Measurements from ENCODE around the gene ABCG1. TPM values are rescaled to one million over a fixed set of nuclear protein-coding genes. Genes with fewer than 3 reads are reported as not detected.

The ABCG1 gene
- total RNA-seq: 1 to 10 TPM; 3.3 to 9.8 (median 4.8) TPM
- long read RNA-seq: 0 reads

GRCh38 chr21:42218836-42219605 lies at the start of gene ABCG1:
Gene ABCG1, plus strand, starts transcription at chr21:42219140. Its CDS starts 123 bp downstream, at chr21:42219263.
- peak within 1 kb of the TSS; percentile 55 to 73 (median 68) for H3K27ac ChIP-seq
- peak within 1 kb of the TSS; percentile 49 to 56 (median 53) for H3K4me3 ChIP-seq
- intact Hi-C loops (cut with DNase I): no loop called here
- ATAC-seq: peak; percentile 57 to 76 (median 73)
- H3K27me3 ChIP-seq: no peaks in the 10 kb centered on the region
- H3K36me3 ChIP-seq: no peaks in the 10 kb centered on the region
- TF ChIP-seq POLR2A (IDR thresholded peaks at IDR 0.05): peak; percentile 72
- TF ChIP-seq, protein P1, sequence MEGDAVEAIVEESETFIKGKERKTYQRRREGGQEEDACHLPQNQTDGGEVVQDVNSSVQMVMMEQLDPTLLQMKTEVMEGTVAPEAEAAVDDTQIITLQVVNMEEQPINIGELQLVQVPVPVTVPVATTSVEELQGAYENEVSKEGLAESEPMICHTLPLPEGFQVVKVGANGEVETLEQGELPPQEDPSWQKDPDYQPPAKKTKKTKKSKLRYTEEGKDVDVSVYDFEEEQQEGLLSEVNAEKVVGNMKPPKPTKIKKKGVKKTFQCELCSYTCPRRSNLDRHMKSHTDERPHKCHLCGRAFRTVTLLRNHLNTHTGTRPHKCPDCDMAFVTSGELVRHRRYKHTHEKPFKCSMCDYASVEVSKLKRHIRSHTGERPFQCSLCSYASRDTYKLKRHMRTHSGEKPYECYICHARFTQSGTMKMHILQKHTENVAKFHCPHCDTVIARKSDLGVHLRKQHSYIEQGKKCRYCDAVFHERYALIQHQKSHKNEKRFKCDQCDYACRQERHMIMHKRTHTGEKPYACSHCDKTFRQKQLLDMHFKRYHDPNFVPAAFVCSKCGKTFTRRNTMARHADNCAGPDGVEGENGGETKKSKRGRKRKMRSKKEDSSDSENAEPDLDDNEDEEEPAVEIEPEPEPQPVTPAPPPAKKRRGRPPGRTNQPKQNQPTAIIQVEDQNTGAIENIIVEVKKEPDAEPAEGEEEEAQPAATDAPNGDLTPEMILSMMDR (IDR thresholded peaks at IDR 0.05): no peak
- H3K4me1 ChIP-seq: peaks cover 0 to 20% (median 0%) of the 10 kb centered on the region in 4 donors
- H3K9me3 ChIP-seq: no peaks in the 10 kb centered on the region
- peak in 2 of 3 donors; percentile 69 to 74 for DNase-seq
- 0% methylated on average over 10 of the region's 83 CpGs for WGBS (ENCODE audit: insufficient coverage, low coverage, low lambda C conversion rate, missing lambda C conversion rate)

GRCh38 chr21:42169758-42170157 lies 49.2 kb upstream of the ABCG1 start:
- H3K27ac ChIP-seq: no peak overlapping the region
- intact Hi-C loops (cut with DNase I): no loop called here

DNA sequence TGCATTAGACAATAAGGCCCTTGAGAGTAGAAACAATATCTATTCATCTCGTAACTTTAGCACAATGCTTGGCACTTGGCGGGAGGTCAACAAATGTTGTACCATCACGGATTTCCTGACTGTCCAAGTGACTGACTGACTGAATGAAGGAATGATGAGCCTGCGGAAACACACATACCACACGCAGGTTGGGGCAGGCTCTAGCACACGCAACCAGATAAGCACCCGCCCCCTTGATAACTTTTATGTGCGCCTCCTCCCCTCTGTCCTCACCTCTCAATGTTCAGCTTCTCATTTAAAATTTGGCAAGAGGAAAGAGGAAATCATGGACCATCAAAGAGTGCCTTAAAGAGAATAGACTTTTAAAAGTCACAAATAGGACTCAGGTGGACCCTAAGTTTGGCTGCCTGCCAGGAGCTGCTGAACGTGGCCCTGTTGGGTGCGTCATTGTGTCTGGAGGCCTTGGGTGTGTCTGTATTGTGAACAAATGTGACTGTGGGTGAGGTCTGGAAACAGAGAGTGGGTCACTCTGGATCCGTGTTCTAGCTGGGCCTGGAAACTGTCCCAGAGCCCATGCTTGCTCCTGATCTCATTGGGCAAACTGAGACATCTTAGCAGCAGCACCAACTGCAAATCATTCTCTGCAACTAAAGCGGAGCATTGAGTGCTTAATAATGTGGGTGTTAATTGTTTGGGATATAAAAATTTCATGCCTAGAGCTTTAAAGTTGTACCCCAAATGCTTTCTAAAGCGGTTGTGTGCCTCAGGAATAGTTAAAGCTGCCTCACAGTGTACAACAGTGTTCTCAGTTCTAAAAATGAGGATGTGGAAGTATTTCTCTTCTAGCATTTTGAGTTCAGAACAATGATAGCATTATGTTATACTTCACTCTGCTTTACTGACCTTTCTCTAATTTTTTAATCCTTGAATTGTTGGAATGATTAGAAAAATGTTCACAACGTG lies 47.6 kb upstream of the ABCG1 start:
- no peaks in the 10 kb centered on the region for H3K9me3 ChIP-seq
- ATAC-seq: no peak
- H3K27ac ChIP-seq: no peak overlapping the region
- H3K4me1 ChIP-seq: no peaks in the 10 kb centered on the region
- WGBS (ENCODE audit: insufficient coverage, low coverage, low lambda C conversion rate, missing lambda C conversion rate): 75% methylated on average over 13 of the region's 14 CpGs
- TF ChIP-seq POLR2A (IDR thresholded peaks at IDR 0.05): no peak
- TF ChIP-seq, protein P1 (IDR thresholded peaks at IDR 0.05): no peak
- no peak overlapping the region for H3K4me3 ChIP-seq
- DNase-seq: no peak
- H3K27me3 ChIP-seq: no peaks in the 10 kb centered on the region
- no peaks in the 10 kb centered on the region for H3K36me3 ChIP-seq
- intact Hi-C loops (cut with DNase I): no loop called here

More at GRCh38 chr21:42169758-42170157, 49.2 kb upstream of the ABCG1 start:
- no peaks in the 10 kb centered on the region for H3K9me3 ChIP-seq
- no peak for TF ChIP-seq POLR2A (IDR thresholded peaks at IDR 0.05)
- TF ChIP-seq, protein P1 (IDR thresholded peaks at IDR 0.05): no peak
- H3K4me3 ChIP-seq: no peak overlapping the region
- DNase-seq (no peak), ATAC-seq (no peak)
- no peaks in the 10 kb centered on the region for H3K27me3 ChIP-seq
- no peaks in the 10 kb centered on the region for H3K36me3 ChIP-seq
- H3K4me1 ChIP-seq: no peaks in the 10 kb centered on the region

DNA sequence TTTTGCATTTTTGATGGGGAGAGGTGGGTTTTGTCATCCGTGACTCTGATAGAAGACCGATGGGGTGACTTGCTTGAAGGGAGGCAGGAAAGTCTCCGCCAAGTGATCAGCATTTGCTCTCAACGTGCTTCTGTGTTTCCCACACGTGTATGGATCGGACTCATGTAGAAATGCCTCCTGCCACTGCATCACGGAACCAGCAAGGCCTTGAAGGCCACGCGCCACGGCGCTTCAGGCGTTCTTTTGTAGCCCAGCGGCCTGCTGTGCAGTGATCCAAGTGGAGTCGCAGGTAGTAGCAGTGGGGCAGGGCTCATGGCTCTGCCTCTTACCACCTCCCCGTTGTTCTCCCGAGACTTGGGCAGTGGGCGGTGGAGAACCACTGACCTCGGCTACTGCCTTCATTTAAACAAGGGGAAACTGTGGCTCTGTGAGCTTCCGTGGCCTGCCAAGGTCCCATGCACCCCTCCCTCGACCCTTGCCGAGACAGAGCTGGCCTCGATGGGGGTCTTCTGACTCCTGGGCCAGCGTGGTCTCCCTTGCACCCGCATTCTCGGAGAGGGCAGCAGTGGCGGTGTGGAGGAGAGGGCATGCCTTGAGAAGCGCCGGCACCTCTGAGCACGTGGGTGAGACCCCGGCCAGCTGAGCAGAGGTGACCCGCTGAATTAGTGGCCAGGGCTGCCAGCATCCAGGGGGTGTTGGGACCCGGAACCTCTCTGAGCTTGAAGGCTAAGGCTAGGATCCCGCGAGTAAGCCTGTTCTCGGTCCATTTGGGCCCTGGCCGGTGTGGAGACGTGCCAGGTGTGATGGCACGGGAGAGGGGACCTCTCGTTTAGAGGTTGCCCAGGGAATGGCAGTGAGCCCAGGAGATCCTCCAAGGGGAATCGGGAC lies 46.1 kb upstream of the ABCG1 start:
- DNase-seq: no peak
- 67% methylated on average over 14 of the region's 40 CpGs for WGBS (ENCODE audit: insufficient coverage, low coverage, low lambda C conversion rate, missing lambda C conversion rate)

More for the DNA sequence above, 46.1 kb upstream of the ABCG1 start:
- no peaks in the 10 kb centered on the region for H3K27me3 ChIP-seq
- ATAC-seq: no peak
- no peak overlapping the region for H3K27ac ChIP-seq
- H3K9me3 ChIP-seq: no peaks in the 10 kb centered on the region
- intact Hi-C loops (cut with DNase I): no loop called here
- TF ChIP-seq, protein P1 (IDR thresholded peaks at IDR 0.05): no peak
- TF ChIP-seq POLR2A (IDR thresholded peaks at IDR 0.05): no peak
- H3K36me3 ChIP-seq: no peaks in the 10 kb centered on the region
- H3K4me1 ChIP-seq: no peaks in the 10 kb centered on the region
- H3K4me3 ChIP-seq: no peak overlapping the region
